Spleen (tissue), 11 donors: ENCODE results near the gene EPHA7. TPM values are rescaled to one million over a fixed set of nuclear protein-coding genes. Genes with fewer than 3 reads are reported as not detected.

Experiments
- DNase-seq: peaks from one replicate; pipeline ENCODE4 v3.0.0-alpha.2; 2020
- H3K27ac ChIP-seq, 8 donors: fragments of 200-600 bp; sonication (generic) in 7 of 8; 1 replicate in 4 of 8; 2 replicates in 4 of 8; pipeline versions ENCODE4 v1.5.0 to v1.8.0; 2016 to 2021; ENCODE audit warnings: inconsistent platforms in 4 of 8, mild to moderate bottlenecking in 4 of 8, moderate library complexity in 1 of 8
- H3K27me3 ChIP-seq, 7 donors: fragments of 200-600 bp; sonication (generic) in 6 of 7; replicated peaks in 1 of 7; 1 replicate in 4 of 7; 2 replicates in 3 of 7; pipeline versions ENCODE4 v1.5.0 to v1.8.0; 2016 to 2021; ENCODE audit warnings: inconsistent platforms in 3 of 7, mild to moderate bottlenecking in 1 of 7
- H3K36me3 ChIP-seq, 6 donors: fragments of 200-600 bp; sonication (generic) in 5 of 6; 1 replicate in 4 of 6; 2 replicates in 2 of 6; pipeline versions ENCODE4 v1.5.0 to v1.8.0; 2016 to 2021; ENCODE audit warnings: inconsistent platforms in 2 of 6
- H3K4me1 ChIP-seq, 6 donors: fragments of 200-600 bp; sonication (generic) in 5 of 6; 1 replicate in 3 of 6; 2 replicates in 3 of 6; pipeline versions ENCODE4 v1.5.0 to v1.8.0; 2016 to 2021; ENCODE audit warnings: inconsistent platforms in 3 of 6
- H3K4me3 ChIP-seq, 8 donors: fragments of 200-600 bp; sonication (generic) in 7 of 8; 1 replicate in 4 of 8; 2 replicates in 4 of 8; pipeline versions ENCODE4 v1.5.0 to v1.8.0; 2016 to 2021; ENCODE audit warnings: inconsistent platforms in 4 of 8, mild to moderate bottlenecking in 4 of 8, moderate library complexity in 2 of 8
- H3K9me3 ChIP-seq, 8 donors: fragments of 200-600 bp; sonication (generic) in 7 of 8; 1 replicate in 4 of 8; 2 replicates in 4 of 8; pipeline versions ENCODE4 v1.5.0 to v1.8.0; 2016 to 2021; ENCODE audit warnings: inconsistent platforms in 4 of 8
- CTCF ChIP-seq, 11 experiments: fragments of 200-600 bp in 7 of 11; fragments of 450-650 bp in 4 of 11; sonication (generic) in 4 of 11; IDR thresholded peaks in 8 of 11; conservative IDR thresholded peaks in 3 of 11; 1 replicate in 7 of 11; 2 replicates in 4 of 11; pipeline versions ENCODE4 v1.4.0 to v1.8.0; 2016 to 2021; ENCODE audit warnings: antibody characterized with exemption in 11 of 11, inconsistent platforms in 4 of 11, mild to moderate bottlenecking in 1 of 11
- POLR2A ChIP-seq, 3 donors: fragments of 450-650 bp; IDR thresholded peaks; one replicate each; pipeline ENCODE4 v1.5.1; 2017; ENCODE audit warnings: antibody characterized with exemption in 3 of 3, mild to moderate bottlenecking in 1 of 3
- POLR2AphosphoS5 ChIP-seq, 3 donors: sonication (generic); formaldehyde crosslinking; IDR thresholded peaks; one replicate each; pipeline ENCODE4 v1.5.1; 2017; ENCODE audit warnings: antibody characterized with exemption in 3 of 3
- WGBS, 5 donors: extraction: QIAGEN DNeasy Blood & Tissue Kit in 3 of 5; methylation state at CpG; one replicate each; pipeline versions ENCODE4 v1.1.5 to v1.1.7; 2013 to 2018; 5-methylcytosine and 5-hydroxymethylcytosine counted together
- intact Hi-C: fragments of 100-400 bp; cut with DNase I; formaldehyde crosslinking; loops from one replicate; pipeline ENCODE4 v1.15.0; 2023; ENCODE audit warnings: low total_unique reads
- polyA plus RNA-seq, 3 donors: library from polyadenylated mRNA; stranded (reverse); fragments of 200-250 nt; gene quantifications; one replicate each; pipeline ENCODE4 v1.2.1, GENCODE V29; 2013
- total RNA-seq, 7 donors: library from RNA; depleted of rRNA in 3 of 7; stranded (reverse); fragments of >200 nt in 3 of 7; fragmentation: NEBNext Ultra II Directional in 4 of 7; extraction: Animal tissue kit (Norgen Biotek cat#: 25700) in 4 of 7; gene quantifications; one replicate each; pipeline versions ENCODE4 v1.1.0 to v1.2.1, GENCODE V29; 2016 to 2021
- donor health status: healthy with polysubstance abuse.
- donor health status: DM: no; HTN: no; CAD: no; lungs with moderate emphysema.
- donor health status: DM: no; HTN: no; CAD: no.
- donor health status: Bipolar disorder and iron deficiency.
- donor health status: healthy.
- donor health status: DM: no; HTN: no; CAD: no.
- donor health status: DM: yes; HTN: yes; CAD: no.

EPHA7 gene
- total and polyA plus RNA-seq, 10 donors = 0.78 to 28.8 (median 12.5) TPM

DNA sequence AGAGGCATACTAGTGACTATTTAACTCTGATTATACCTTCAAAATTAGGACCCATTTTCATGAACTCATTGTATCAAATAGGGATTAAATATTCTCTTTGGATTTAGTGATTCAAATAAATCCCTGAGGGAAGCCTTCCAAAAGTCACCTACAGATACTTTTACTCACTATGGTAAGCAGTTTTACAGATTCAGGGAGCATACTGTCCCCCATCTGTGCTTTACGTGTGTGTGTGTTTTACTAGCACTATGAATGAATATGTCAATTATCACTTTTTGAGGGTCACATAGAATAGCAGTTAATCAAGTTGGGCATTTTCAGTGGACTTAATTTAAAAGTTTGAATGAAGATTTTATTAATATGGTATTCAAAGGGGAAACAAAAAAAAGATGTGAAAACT is 96.7 kb downstream of the EPHA7 start:
- no peak overlapping the region for H3K4me3 ChIP-seq
- intact Hi-C loops = no loop called here
- no peak overlapping the region for H3K27ac ChIP-seq
- no peaks in the 10 kb centered on the region for H3K27me3 ChIP-seq
- no peaks in the 10 kb centered on the region for H3K4me1 ChIP-seq
- TF ChIP-seq POLR2A (IDR thresholded peaks at IDR 0.05) (no peak), POLR2AphosphoS5 (IDR thresholded peaks at IDR 0.05) (no peak), CTCF (IDR thresholded peaks at IDR 0.05 in 8 of 11, conservative IDR thresholded peaks at IDR 0.05 in 3 of 11) (no peak)
- DNase-seq = no peak
- H3K9me3 ChIP-seq = no peaks in the 10 kb centered on the region
- WGBS, 5 donors = 78 to 100% (median 95%) methylated on average over 1 of the region's 1 CpG
- no peaks in the 10 kb centered on the region for H3K36me3 ChIP-seq

GRCh38 chr6:93319304-93319703 is 100.1 kb downstream of the EPHA7 start:
- no peaks in the 10 kb centered on the region for H3K9me3 ChIP-seq
- DNase-seq = no peak
- TF ChIP-seq CTCF (IDR thresholded peaks at IDR 0.05 in 8 of 11, conservative IDR thresholded peaks at IDR 0.05 in 3 of 11) (no peak), POLR2A (IDR thresholded peaks at IDR 0.05) (no peak), POLR2AphosphoS5 (IDR thresholded peaks at IDR 0.05) (no peak)
- intact Hi-C loops = no loop called here
- 60 to 82% (median 71%) methylated on average over 2 of the region's 2 CpGs for WGBS, 5 donors
- H3K4me3 ChIP-seq = no peak overlapping the region
- H3K4me1 ChIP-seq = no peaks in the 10 kb centered on the region
- no peaks in the 10 kb centered on the region for H3K27me3 ChIP-seq
- H3K27ac ChIP-seq = no peak overlapping the region
- no peaks in the 10 kb centered on the region for H3K36me3 ChIP-seq

- DNase-seq = no peak
- H3K36me3 ChIP-seq = no peaks in the 10 kb centered on the region
- no peak overlapping the region for H3K4me3 ChIP-seq
- H3K27me3 ChIP-seq = no peaks in the 10 kb centered on the region
- intact Hi-C loops = no loop called here
- H3K4me1 ChIP-seq = no peaks in the 10 kb centered on the region
- no peak for TF ChIP-seq CTCF (IDR thresholded peaks at IDR 0.05 in 8 of 11, conservative IDR thresholded peaks at IDR 0.05 in 3 of 11)
- no peaks in the 10 kb centered on the region for H3K9me3 ChIP-seq
- 73 to 78% (median 73%) methylated on average over 1 of the region's 1 CpG for WGBS, 5 donors
- no peak overlapping the region for H3K27ac ChIP-seq
These were observed 101.2 kb downstream of the EPHA7 start for GRCh38 chr6:93318121-93318520.

DNA sequence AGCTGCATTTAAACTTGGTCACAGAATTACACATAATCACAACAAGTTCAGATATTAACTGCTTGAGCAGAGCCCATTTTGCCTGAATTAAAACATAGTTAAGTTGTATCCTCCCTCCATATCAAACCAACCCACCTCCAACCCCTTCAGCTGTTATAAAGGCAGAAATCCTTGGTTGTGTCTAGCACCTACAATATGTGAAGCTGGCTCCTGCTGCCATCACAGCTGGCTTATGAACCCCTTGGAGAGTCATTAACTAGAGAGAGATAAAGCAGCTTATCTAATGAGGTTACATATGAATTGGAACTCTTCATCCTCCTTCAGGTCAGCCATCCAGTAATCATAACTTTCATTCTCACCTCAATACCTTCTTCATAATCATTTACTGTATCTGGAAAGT is 101.8 kb downstream of the EPHA7 start:
- no peaks in the 10 kb centered on the region for H3K9me3 ChIP-seq
- H3K27ac ChIP-seq = no peak overlapping the region

More for the DNA sequence above, 101.8 kb downstream of the EPHA7 start:
- H3K4me1 ChIP-seq = no peaks in the 10 kb centered on the region
- H3K36me3 ChIP-seq = no peaks in the 10 kb centered on the region
- intact Hi-C loops = no loop called here
- no peaks in the 10 kb centered on the region for H3K27me3 ChIP-seq
- no peak for TF ChIP-seq CTCF (IDR thresholded peaks at IDR 0.05 in 8 of 11, conservative IDR thresholded peaks at IDR 0.05 in 3 of 11)
- no peak for TF ChIP-seq POLR2AphosphoS5 (IDR thresholded peaks at IDR 0.05)
- no peak overlapping the region for H3K4me3 ChIP-seq
- DNase-seq = no peak
